Type B pancreatic cell (in vitro differentiated cells): ENCODE measurements around the gene ASXL3. TPM values are rescaled to one million over a fixed set of nuclear protein-coding genes. Genes with fewer than 3 reads are reported as not detected.

Source experiments
- DNase-seq: peaks from one replicate; pipeline ENCODE4 v3.0.0; 2021; ENCODE audit warnings: mixed read lengths; ENCODE audit not compliant: unreplicated experiment; ENCODE audit errors: extremely low spot score
- H3K27ac Mint-ChIP-seq: 2 replicates; pipeline ENCODE4 v1.8.0; 2021; ENCODE audit warnings: mild to moderate bottlenecking, mixed read lengths
- H3K27me3 Mint-ChIP-seq: 2 replicates; pipeline ENCODE4 v1.8.0; 2021; ENCODE audit warnings: mixed read lengths
- H3K36me3 Mint-ChIP-seq: 2 replicates; pipeline ENCODE4 v1.8.0; 2021; ENCODE audit warnings: mixed read lengths
- H3K4me1 Mint-ChIP-seq: one replicate; pipeline ENCODE4 v1.8.0; 2021; ENCODE audit warnings: mixed read lengths; ENCODE audit not compliant: unreplicated experiment
- H3K4me3 Mint-ChIP-seq: 2 replicates; pipeline ENCODE4 v1.8.0; 2021; ENCODE audit warnings: mild to moderate bottlenecking, mixed read lengths
- H3K9me3 Mint-ChIP-seq: 2 replicates; pipeline ENCODE4 v1.8.0; 2021; ENCODE audit warnings: mixed read lengths
- CTCF ChIP-seq: fragments of 200-600 bp; sonication (generic); conservative IDR thresholded peaks from 2 replicates; pipeline ENCODE4 v1.5.0; 2021; ENCODE audit warnings: antibody characterized with exemption, mild to moderate bottlenecking
- total RNA-seq: library from RNA; stranded (reverse); gene quantifications from 2 replicates; pipeline ENCODE4 v1.2.1, GENCODE V29; 2021; ENCODE audit warnings: low replicate concordance

Gene ASXL3
- total RNA-seq, 1 donor from 2014 or later: 24.4 TPM

DNA sequence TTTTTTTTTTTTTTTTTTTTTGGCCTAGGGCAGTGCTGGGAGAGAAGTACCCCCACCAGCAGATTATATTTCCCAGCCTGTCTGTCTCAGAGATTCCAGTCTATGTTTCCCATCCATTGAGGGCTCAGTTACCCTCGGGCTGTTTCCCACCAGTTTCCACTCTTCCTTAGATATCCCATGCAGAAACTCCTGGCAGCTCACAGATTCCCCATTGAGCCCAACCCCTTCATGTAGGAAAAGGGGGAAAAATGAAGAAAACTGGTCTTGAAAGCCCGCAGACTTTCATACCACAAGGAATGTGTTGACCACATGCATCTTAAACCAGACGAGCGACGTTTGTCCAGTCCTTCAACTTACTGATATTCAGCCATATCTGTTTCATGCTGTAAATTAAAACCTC lies 15.2 kb downstream of the ASXL3 start:
- Mint-ChIP-seq H3K36me3 (peaks cover 5% of the 10 kb centered on the region), H3K4me3 (peak overlapping the region; percentile 66), H3K27ac (peak overlapping the region; percentile 24), H3K4me1 (peaks cover 13% of the 10 kb centered on the region), H3K27me3 (no peaks in the 10 kb centered on the region), H3K9me3 (peaks cover 4% of the 10 kb centered on the region)
- no peak for TF ChIP-seq CTCF
- no peak for DNase-seq

GRCh38 chr18:33594799-33595198 lies 16.8 kb downstream of the ASXL3 start:
- TF ChIP-seq CTCF: no peak
- no peak overlapping the region for H3K4me3 Mint-ChIP-seq
- H3K27me3 Mint-ChIP-seq: no peaks in the 10 kb centered on the region
- no peak for DNase-seq
- peaks cover 18% of the 10 kb centered on the region for H3K4me1 Mint-ChIP-seq
- no peaks in the 10 kb centered on the region for H3K36me3 Mint-ChIP-seq
- H3K27ac Mint-ChIP-seq: no peak overlapping the region
- H3K9me3 Mint-ChIP-seq: peaks cover 4% of the 10 kb centered on the region

GRCh38 chr18:33596178-33596854 lies 18.3 kb downstream of the ASXL3 start:
- H3K9me3 Mint-ChIP-seq: peaks cover 4% of the 10 kb centered on the region
- no peak for DNase-seq
- no peak overlapping the region for H3K27ac Mint-ChIP-seq
- TF ChIP-seq CTCF: no peak
- H3K4me3 Mint-ChIP-seq: no peak overlapping the region
- no peaks in the 10 kb centered on the region for H3K36me3 Mint-ChIP-seq
- no peaks in the 10 kb centered on the region for H3K27me3 Mint-ChIP-seq
- H3K4me1 Mint-ChIP-seq: peaks cover 18% of the 10 kb centered on the region

- no peaks in the 10 kb centered on the region for H3K36me3 Mint-ChIP-seq
- H3K27ac Mint-ChIP-seq: no peak overlapping the region
- H3K4me3 Mint-ChIP-seq: no peak overlapping the region
- no peak for DNase-seq
- peaks cover 27% of the 10 kb centered on the region for H3K4me1 Mint-ChIP-seq
- no peak for TF ChIP-seq CTCF
- no peaks in the 10 kb centered on the region for H3K27me3 Mint-ChIP-seq
- no peaks in the 10 kb centered on the region for H3K9me3 Mint-ChIP-seq
Observed at GRCh38 chr18:33600846-33601245, 22.8 kb downstream of the ASXL3 start.

- peaks cover 26% of the 10 kb centered on the region for H3K4me1 Mint-ChIP-seq
- TF ChIP-seq CTCF: no peak
- H3K36me3 Mint-ChIP-seq: no peaks in the 10 kb centered on the region
- H3K27ac Mint-ChIP-seq: no peak overlapping the region
- no peak overlapping the region for H3K4me3 Mint-ChIP-seq
- H3K9me3 Mint-ChIP-seq: no peaks in the 10 kb centered on the region
- H3K27me3 Mint-ChIP-seq: no peaks in the 10 kb centered on the region
- DNase-seq: no peak
Observed at GRCh38 chr18:33603454-33603853, 25.4 kb downstream of the ASXL3 start.
